ENCODE measurements around the gene PPP1R1C.

GRCh38 chr2:182097571-182098164 is 112.0 kb downstream of the PPP1R1C start:
- TF ChIP-seq ZNF274 (IDR thresholded peaks at IDR 0.05; ENCODE audit: low read depth, low read length): no peak
- TF ChIP-seq YY1 (IDR thresholded peaks at IDR 0.05; ENCODE audit: insufficient read depth, insufficient read length): no peak
- no peak for TF ChIP-seq SUZ12 (IDR thresholded peaks at IDR 0.05; ENCODE audit: extremely low read depth, insufficient read depth, insufficient read length)
